ENCODE measurements around the gene PMF1. TPM values are rescaled to one million over a fixed set of nuclear protein-coding genes. Genes with fewer than 3 reads are reported as not detected.

The PMF1 gene
- total RNA-seq, 2 experiments from 2014 or later: 99.5 to 105 TPM

- intact Hi-C loops (cut with micrococcal nuclease): no loop called here
- H3K4me3 Mint-ChIP-seq: no peak overlapping the region
- no peak overlapping the region for H3K27ac Mint-ChIP-seq
- peaks cover 5% of the 10 kb centered on the region for H3K4me1 Mint-ChIP-seq (ENCODE audit: low read depth)
- no peak for DNase-seq
- peaks cover 30% of the 10 kb centered on the region for H3K36me3 Mint-ChIP-seq
- POLR2A ChIA-PET: interaction anchor here (0.8 kb wide), 1 partner anchor 45 kb away, joined by 3 read pairs; the partner anchor contains the start of gene SMG5
- CTCF ChIA-PET: interaction anchor here (1.0 to 2.1 kb wide), 2 partner anchors 108 to 148 kb away, joined by 3 to 7 read pairs; no protein-coding TSS in a partner anchor
- H3K27me3 Mint-ChIP-seq: no peaks in the 10 kb centered on the region
- no peaks in the 10 kb centered on the region for H3K9me3 Mint-ChIP-seq
These were observed 25.4 kb downstream of the PMF1 start for GRCh38 chr1:156238248-156238647.

DNA sequence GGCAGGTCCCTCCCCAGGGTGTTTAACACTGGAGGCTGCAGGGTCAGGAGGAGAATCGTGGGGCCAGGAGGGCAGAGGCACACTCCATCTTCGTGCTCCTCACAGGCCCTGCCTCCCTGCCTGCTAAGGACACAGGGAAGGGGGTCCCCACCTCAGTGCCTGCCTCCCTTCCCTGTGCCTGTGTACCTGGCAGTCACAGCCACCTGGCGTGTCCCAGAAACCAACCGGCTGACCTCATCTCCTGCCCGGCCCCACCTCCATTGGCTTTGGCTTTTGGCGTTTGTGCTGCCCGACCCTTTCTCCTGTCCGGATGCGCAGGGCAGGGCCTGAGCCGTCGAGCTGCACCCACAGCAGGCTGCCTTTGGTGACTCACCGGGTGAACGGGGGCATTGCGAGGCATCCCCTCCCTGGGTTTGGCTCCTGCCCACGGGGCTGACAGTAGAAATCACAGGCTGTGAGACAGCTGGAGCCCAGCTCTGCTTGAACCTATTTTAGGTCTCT lies 28.6 kb downstream of the PMF1 start:
- no peak for DNase-seq
- Mint-ChIP-seq H3K27ac (no peak overlapping the region), H3K4me3 (no peak overlapping the region), H3K27me3 (no peaks in the 10 kb centered on the region), H3K36me3 (peaks cover 21% of the 10 kb centered on the region), H3K9me3 (no peaks in the 10 kb centered on the region), H3K4me1 (ENCODE audit: low read depth) (peaks cover 10% of the 10 kb centered on the region)
- ChIA-PET CTCF (interaction anchor here (0.6 kb wide), 1 partner anchor 16 kb away, joined by 3 read pairs; no protein-coding TSS in a partner anchor), POLR2A (interaction anchor here (1.2 kb wide), 1 partner anchor 42 kb away, joined by 3 read pairs; the partner anchor contains the start of gene SMG5)
- intact Hi-C loops (cut with micrococcal nuclease): no loop called here

DNA sequence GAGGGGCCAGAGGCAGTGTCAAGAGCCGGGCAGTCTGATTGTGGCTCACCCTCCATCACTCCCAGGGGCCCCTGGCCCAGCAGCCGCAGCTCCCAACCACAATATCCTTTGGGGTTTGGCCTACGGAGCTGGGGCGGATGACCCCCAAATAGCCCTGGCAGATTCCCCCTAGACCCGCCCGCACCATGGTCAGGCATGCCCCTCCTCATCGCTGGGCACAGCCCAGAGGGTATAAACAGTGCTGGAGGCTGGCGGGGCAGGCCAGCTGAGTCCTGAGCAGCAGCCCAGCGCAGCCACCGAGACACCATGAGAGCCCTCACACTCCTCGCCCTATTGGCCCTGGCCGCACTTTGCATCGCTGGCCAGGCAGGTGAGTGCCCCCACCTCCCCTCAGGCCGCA lies 29.1 kb downstream of the PMF1 start, which contains the start of gene BGLAP:
Gene BGLAP, plus strand, starts transcription at position 259 of the 400 bp plus-strand sequence. Its CDS starts 48 bp downstream, at position 307.
- Mint-ChIP-seq H3K9me3 (no peaks in the 10 kb centered on the region), H3K27me3 (no peaks in the 10 kb centered on the region), H3K4me3 (no peak within 1 kb of the TSS), H3K36me3 (peaks cover 17% of the 10 kb centered on the region), H3K4me1 (ENCODE audit: low read depth) (peaks cover 10% of the 10 kb centered on the region), H3K27ac (peak within 1 kb of the TSS; percentile 2)
- POLR2A ChIA-PET: interaction anchor here (1.2 kb wide), 1 partner anchor 41 kb away, joined by 3 read pairs; the partner anchor contains the start of gene SMG5
- intact Hi-C loops (cut with micrococcal nuclease): no loop called here
- DNase-seq: no peak
- CTCF ChIA-PET: interaction anchor here (0.6 kb wide), 1 partner anchor 17 kb away, joined by 3 read pairs; no protein-coding TSS in a partner anchor

GRCh38 chr1:156242738-156243137 lies 29.9 kb downstream of the PMF1 start:
- Mint-ChIP-seq H3K36me3 (peaks cover 13% of the 10 kb centered on the region), H3K4me1 (ENCODE audit: low read depth) (peaks cover 8% of the 10 kb centered on the region), H3K9me3 (no peaks in the 10 kb centered on the region), H3K4me3 (no peak overlapping the region), H3K27me3 (no peaks in the 10 kb centered on the region), H3K27ac (no peak overlapping the region)
- intact Hi-C loops (cut with micrococcal nuclease): no loop called here
- POLR2A ChIA-PET: no interaction called here
- CTCF ChIA-PET: interaction anchor here (1.0 kb wide), 1 partner anchor 101 kb away, joined by 3 read pairs; no protein-coding TSS in a partner anchor
- DNase-seq: no peak

DNA sequence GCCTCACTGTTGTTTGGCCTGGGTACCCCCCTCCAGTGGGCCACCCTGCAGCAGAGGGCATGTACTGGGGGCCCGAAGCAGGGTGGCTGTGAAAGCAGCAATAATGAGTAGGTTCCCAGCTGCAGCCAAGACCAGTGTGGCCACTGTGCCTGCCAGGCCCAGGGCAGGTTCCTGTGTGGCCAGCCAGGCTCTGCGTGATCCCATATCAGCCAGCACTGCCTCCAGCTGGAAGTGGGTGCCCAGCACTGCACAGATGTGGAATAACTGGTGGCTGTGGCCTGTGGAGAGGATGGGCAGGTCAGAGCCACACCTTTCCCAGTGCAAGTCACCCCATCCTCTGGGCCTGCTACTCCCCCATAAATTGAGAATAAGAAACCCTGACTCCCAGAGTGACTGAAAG lies 31.3 kb downstream of the PMF1 start:
- H3K27me3 Mint-ChIP-seq: no peaks in the 10 kb centered on the region
- H3K9me3 Mint-ChIP-seq: no peaks in the 10 kb centered on the region
- no peak for DNase-seq
- POLR2A ChIA-PET: interaction anchor here (1.1 kb wide), 1 partner anchor 43 kb away, joined by 3 read pairs; no protein-coding TSS in a partner anchor
- intact Hi-C loops (cut with micrococcal nuclease): no loop called here
- H3K4me3 Mint-ChIP-seq: no peak overlapping the region
- CTCF ChIA-PET: no interaction called here
- H3K4me1 Mint-ChIP-seq (ENCODE audit: low read depth): peaks cover 5% of the 10 kb centered on the region
- H3K27ac Mint-ChIP-seq: no peak overlapping the region
- H3K36me3 Mint-ChIP-seq: peaks cover 6% of the 10 kb centered on the region

DNA sequence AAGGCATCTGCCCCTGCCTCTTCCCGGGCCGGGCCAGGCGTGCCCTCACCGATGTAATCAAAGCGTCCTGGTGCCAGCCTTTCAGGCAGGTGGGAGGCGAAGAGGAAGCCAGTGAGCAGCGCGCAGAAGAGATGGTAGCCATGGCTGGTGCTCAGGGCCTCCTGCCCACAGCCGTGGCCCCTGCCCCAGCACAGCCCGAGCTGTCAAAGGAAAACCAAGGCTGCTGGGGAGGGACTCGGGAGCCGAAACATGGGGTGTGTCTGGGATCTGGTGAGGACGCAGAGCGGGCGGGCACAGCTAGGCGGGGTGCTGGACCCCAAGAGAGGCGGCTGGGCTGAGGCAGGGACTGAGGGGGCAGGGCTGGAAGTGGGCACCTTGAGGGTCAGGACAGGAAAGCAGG lies 31.9 kb downstream of the PMF1 start:
- H3K27me3 Mint-ChIP-seq: no peaks in the 10 kb centered on the region
- ChIA-PET POLR2A (interaction anchor here (1.1 kb wide), 1 partner anchor 44 kb away, joined by 3 read pairs; no protein-coding TSS in a partner anchor), CTCF (interaction anchor here (1.8 kb wide), 1 partner anchor 18 kb away, joined by 7 read pairs; no protein-coding TSS in a partner anchor)
- no peaks in the 10 kb centered on the region for H3K9me3 Mint-ChIP-seq
- intact Hi-C loops (cut with micrococcal nuclease): no loop called here
- peak overlapping the region; percentile 70 for H3K4me3 Mint-ChIP-seq
- H3K36me3 Mint-ChIP-seq: peaks cover 9% of the 10 kb centered on the region
- H3K27ac Mint-ChIP-seq: no peak overlapping the region
- no peak for DNase-seq
- H3K4me1 Mint-ChIP-seq (ENCODE audit: low read depth): peaks cover 5% of the 10 kb centered on the region

DNA sequence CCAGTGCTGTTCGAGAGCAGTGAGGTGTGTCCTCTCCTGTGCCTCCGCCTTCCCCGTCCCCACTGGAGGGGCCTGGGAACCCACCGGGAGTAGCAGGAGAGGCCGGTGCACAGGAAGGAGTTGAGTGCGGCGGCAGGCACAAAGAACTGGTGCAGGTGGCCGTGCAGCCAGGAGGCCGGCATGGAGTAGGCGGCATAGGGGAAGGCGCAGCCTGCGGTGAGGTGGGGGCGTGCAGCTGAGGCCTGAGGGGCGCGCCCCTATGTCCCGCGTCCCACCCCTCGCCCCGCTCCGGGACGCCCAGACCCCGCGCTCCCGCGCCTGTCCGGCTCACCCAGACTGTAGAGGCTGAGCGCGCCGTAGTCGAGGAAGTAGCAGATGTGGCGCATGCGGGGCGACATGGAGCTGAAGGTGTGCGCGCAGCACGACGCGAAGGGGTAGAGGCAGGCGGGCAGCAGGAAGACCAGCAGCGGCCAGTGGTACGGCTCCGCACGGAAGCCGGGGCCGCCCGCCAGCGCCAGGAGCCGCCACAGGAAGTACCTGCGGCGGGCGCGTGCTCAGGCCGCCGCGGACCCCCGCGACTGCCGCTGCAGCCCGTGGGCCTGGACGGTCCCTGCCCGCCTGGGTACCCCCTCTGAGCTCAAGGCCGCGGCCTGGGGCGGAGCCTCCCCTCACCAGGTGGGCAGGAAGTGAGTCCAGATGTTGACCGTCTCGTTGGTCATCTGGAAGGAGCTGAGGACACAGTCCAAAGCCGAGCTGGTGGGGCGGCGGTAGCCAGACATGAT lies 32.8 kb downstream of the PMF1 start:
- intact Hi-C loops (cut with micrococcal nuclease): no loop called here
- CTCF ChIA-PET: interaction anchor here (0.9 to 2.0 kb wide), 7 partner anchors 8 to 104 kb away, joined by 3 to 7 read pairs (median 4); no protein-coding TSS in a partner anchor
- no peaks in the 10 kb centered on the region for H3K9me3 Mint-ChIP-seq
- no peaks in the 10 kb centered on the region for H3K27me3 Mint-ChIP-seq
- no peak overlapping the region for H3K27ac Mint-ChIP-seq
- peaks cover 5% of the 10 kb centered on the region for H3K4me1 Mint-ChIP-seq (ENCODE audit: low read depth)
- H3K36me3 Mint-ChIP-seq: peaks cover 7% of the 10 kb centered on the region
- POLR2A ChIA-PET: interaction anchor here (0.8 to 2.0 kb wide), 8 partner anchors 11 to 88 kb away, joined by 3 to 6 read pairs (median 3); no protein-coding TSS in a partner anchor
- H3K4me3 Mint-ChIP-seq: peak overlapping the region; percentile 70
- DNase-seq: peak; percentile 54

DNA sequence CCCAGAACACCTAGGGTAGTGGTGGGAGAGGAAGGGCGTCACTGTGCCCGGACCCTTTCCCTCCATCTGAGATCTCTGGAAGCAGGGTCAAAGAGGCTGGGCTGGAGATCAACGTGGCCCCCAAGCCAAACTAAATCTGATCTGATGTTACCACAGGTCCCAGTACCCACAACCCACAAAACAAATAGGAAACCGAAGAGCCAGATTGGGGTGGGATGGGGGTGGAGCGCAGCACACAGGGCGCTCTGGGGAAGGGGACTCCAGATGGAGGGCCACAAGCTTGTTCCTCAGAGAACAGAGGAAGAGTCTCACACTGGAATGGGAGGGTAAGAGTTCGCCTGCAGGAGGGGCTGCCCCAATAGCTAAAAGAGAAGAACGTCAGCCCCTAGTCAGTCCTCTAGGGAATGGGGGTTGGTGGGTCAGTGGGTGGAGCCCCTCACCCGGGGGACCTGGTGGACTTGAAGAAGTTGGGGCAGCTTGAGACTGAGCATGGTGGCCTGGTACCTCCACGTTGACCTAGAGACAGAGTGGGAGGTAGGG lies 33.5 kb downstream of the PMF1 start:
- no peak for DNase-seq
- intact Hi-C loops (cut with micrococcal nuclease): no loop called here
- CTCF ChIA-PET: interaction anchor here (0.9 to 2.0 kb wide), 7 partner anchors 8 to 105 kb away, joined by 3 to 7 read pairs (median 4); no protein-coding TSS in a partner anchor
- H3K36me3 Mint-ChIP-seq: peaks cover 5% of the 10 kb centered on the region
- POLR2A ChIA-PET: interaction anchor here (0.8 to 2.0 kb wide), 9 partner anchors 11 to 87 kb away, joined by 3 to 6 read pairs (median 3); partner anchors contain the start of gene SMG5
- no peak overlapping the region for H3K27ac Mint-ChIP-seq
- H3K4me1 Mint-ChIP-seq (ENCODE audit: low read depth): peaks cover 5% of the 10 kb centered on the region
- no peaks in the 10 kb centered on the region for H3K9me3 Mint-ChIP-seq
- H3K4me3 Mint-ChIP-seq: no peak overlapping the region
- no peaks in the 10 kb centered on the region for H3K27me3 Mint-ChIP-seq

- Mint-ChIP-seq H3K4me3 (no peak overlapping the region), H3K4me1 (ENCODE audit: low read depth) (peaks cover 5% of the 10 kb centered on the region), H3K27me3 (no peaks in the 10 kb centered on the region), H3K9me3 (no peaks in the 10 kb centered on the region), H3K36me3 (peaks cover 5% of the 10 kb centered on the region), H3K27ac (no peak overlapping the region)
- POLR2A ChIA-PET: interaction anchor here (0.7 to 2.0 kb wide), 5 partner anchors 10 to 91 kb away, joined by 3 to 6 read pairs (median 4); partner anchors contain the start of gene SMG5
- intact Hi-C loops (cut with micrococcal nuclease): no loop called here
- no peak for DNase-seq
- CTCF ChIA-PET: interaction anchor here (0.9 to 2.0 kb wide), 3 partner anchors 22 to 105 kb away, joined by 3 to 6 read pairs (median 3); no protein-coding TSS in a partner anchor
These were observed 34.1 kb downstream of the PMF1 start for GRCh38 chr1:156246781-156247459.

- CTCF ChIA-PET: interaction anchor here (0.5 to 2.0 kb wide), 2 partner anchors 70 to 106 kb away, joined by 4 to 6 read pairs; no protein-coding TSS in a partner anchor
- H3K4me3 Mint-ChIP-seq: no peak within 1 kb of the TSS
- POLR2A ChIA-PET: interaction anchor here (0.7 to 2.0 kb wide), 5 partner anchors 11 to 92 kb away, joined by 3 to 6 read pairs (median 4); partner anchors contain the start of gene SMG5
- H3K4me1 Mint-ChIP-seq (ENCODE audit: low read depth): peaks cover 8% of the 10 kb centered on the region
- H3K9me3 Mint-ChIP-seq: no peaks in the 10 kb centered on the region
- no peaks in the 10 kb centered on the region for H3K27me3 Mint-ChIP-seq
- H3K36me3 Mint-ChIP-seq: peaks cover 8% of the 10 kb centered on the region
- DNase-seq: no peak
- intact Hi-C loops (cut with micrococcal nuclease): no loop called here
- no peak within 1 kb of the TSS for H3K27ac Mint-ChIP-seq
These were observed 34.9 kb downstream of the PMF1 start, which contains the start of gene PAQR6 for GRCh38 chr1:156247460-156248322. Gene PAQR6, minus strand, starts transcription at chr1:156248056. Its CDS starts 1,325 bp downstream, at chr1:156246731.
